ENCODE measurements around the gene GRAMD4.
"Not testable (repeated sequence)": the region's sequence is repeated elsewhere in the genome, so short reads cannot be mapped to it uniquely, and the experiment has no call there.

The GRAMD4 gene

GRCh38 chr22:46640293-46641055 is 20.3 kb downstream of the GRAMD4 start:
- no peak for DNase-seq

DNA sequence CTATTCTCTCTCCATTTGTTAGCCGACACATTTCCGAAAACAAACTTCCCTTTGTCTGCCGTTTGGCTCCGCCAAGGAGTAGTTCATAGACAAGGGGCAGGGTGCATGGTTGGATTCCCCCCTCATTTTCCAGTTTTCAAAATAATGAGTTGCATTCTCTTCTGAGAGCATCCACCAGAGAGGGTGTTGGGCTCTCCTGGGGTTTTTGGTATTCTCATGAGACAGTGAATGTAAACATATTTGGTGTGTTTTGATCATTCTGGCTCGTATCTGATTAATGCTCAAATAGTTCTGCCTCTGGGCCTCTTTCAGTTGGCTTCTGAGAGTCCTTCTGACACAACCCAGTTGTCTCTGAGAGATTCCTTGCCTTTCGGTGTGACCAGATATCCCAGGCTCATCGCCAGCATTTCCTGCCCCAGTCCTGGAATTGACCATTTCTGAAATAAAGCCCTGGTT is 21.7 kb downstream of the GRAMD4 start:
- no peak for DNase-seq

- DNase-seq: not testable (repeated sequence)
Observed at GRCh38 chr22:46642840-46643480, 22.8 kb downstream of the GRAMD4 start.

- DNase-seq: no peak
Observed at GRCh38 chr22:46646531-46647215, 26.5 kb downstream of the GRAMD4 start.

DNA sequence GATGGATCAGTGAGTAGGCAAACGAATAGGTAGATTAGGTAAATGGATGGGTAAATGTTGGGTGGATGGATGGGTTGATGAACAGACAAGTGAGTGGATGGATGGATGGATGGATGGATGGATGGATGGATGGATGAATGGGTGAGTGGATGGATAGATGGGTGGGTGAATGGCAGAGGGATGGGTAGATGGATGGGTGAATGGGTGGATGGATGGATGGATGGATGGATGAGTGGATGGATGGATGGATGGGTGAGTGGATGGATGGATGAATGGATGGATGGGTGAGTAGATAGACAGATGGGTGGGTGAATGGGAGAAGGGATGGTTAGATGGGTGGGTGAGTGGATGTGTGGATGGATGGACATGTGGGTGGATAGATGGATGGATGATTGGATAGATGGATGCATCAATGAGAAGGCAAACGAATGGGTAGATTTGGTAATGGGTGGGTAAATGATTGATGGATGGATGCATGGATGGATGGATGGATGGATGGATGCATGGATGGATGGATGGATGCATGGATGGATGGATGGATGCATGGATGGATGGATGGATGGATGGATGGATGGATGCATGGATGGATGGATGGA is 28.1 kb downstream of the GRAMD4 start:
- not testable (repeated sequence) for DNase-seq

GRCh38 chr22:46649141-46650077 is 29.2 kb downstream of the GRAMD4 start:
- no peak for DNase-seq

DNA sequence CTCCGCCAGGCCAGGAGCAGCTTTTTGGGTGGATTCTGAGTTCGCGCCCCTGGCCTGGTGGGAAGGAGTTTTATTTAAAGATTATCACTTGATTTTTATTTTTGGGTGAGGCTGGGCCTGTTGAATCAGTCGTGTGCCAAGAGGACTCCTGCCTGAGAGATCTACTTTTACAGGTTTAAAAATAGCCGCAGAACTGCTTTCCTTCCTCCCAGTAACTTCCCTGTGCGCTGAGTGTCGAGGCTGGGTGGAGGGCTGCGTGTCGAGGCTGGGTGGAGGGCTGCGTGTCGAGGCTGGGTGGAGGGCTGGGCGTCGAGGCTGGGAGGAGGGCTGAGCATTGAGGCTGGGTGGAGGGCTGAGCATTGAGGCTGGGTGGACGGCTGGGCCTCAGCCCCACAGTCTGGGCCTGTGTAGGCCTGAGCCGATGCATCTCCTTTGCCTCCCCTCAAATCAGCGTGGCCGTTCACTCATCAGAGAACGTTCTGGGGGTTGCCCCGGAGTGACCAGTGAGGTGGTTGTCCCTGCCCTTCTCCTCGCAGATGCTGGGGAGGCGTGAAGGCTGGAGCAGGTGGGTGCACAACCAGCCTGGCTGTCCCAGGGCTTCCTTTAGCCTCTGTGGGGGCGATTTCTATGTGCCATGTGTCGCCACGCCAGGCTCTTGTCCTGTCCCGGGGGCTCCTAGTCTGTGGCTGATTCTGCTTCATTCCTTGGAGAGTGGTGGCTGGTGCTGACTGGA is 30.1 kb downstream of the GRAMD4 start:
- no peak for DNase-seq

- DNase-seq: no peak
Observed at GRCh38 chr22:46651316-46651715, 31.1 kb downstream of the GRAMD4 start.

DNA sequence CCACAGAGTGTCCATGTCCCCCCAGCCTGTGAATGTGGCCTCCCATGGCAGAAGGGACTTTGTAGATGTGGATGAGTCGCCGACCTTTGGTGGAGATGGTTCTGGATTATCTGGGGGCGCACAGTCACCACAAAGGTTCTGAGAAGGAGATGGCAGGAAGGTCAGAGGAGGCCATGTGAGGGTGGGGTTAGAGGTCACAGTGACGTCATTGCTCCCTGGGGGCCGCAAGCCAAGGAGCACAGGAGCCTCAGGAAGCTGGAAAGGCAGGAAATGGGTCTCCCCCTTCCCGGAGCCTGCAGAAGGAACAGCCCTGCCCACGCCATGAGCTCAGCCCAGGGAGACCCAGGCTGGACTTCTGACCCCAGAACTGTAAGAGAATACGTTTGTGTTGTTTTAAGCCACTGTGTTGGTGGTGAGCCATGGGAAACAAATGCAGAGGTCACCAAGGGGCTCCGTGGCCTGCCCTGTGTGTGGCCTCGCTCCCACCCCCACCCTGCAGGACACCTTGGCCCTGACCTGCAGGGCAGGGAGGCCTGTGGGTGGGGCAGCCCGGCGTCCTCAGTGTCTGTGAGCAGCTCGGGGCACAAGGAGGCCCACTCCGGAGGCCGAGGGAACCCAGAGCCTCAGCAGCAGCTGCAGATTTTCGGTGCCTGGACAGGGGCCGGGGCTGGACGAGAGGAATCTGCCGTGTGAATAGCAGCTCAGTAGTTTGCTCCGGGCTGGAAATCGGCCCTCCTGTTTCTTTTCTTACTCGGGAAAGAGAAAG is 32.1 kb downstream of the GRAMD4 start:
- no peak for DNase-seq

GRCh38 chr22:46652847-46653331 is 32.7 kb downstream of the GRAMD4 start:
- DNase-seq: no peak

- DNase-seq: no peak
Observed at GRCh38 chr22:46653596-46653995, 33.4 kb downstream of the GRAMD4 start.

DNA sequence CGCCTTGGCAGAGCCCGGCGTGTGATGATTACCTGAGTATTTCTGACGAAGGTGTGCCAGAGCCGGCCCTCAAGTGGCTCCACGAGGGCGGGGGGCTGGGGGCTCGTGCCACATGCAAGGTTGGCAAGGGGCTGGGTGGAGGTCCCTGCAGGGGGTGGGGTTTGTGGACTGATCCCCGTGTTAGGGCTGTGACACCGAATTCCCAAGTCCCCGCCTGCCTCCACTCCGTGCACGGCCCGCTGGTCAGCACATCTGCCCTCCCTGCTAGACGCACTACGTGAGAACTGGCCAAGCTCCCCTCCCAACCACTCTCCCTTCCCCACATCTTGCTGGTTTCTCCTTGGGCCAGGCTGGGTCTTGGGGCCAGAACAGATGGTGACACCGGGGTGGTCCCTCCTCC is 34.2 kb downstream of the GRAMD4 start:
- no peak for DNase-seq

DNA sequence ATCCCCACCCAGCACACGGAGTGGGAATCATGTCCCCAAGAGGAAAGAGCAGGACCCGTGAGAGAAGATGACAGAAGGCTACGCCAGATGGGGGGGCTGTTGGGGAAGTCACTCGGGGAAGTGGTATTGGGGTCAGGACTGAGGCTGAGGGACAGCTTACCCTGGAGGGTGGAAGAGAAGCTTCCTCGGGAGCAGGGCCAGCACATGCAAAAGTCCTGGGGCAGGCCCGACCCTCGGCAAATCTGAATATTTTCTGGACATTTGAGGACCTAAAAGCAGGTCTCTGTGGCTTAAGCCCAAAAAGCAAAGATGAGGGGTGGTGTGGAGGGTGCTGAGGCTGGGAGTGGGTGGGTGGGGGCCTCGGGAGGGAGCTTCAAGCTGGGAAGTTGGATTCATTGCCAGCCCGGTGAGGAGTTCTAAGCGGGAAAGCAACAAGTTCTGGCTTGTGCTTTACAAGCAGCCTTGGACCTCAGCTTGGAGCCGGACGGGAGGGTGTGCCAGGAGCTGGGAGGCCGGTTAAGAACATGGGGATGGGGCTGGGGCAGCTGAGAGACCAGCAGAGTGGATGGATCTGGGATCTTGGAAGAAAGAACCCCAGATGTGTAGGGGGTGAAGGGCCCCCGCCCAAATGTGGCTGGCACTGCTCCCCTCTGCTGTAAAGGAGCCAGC is 34.9 kb downstream of the GRAMD4 start:
- no peak for DNase-seq

DNA sequence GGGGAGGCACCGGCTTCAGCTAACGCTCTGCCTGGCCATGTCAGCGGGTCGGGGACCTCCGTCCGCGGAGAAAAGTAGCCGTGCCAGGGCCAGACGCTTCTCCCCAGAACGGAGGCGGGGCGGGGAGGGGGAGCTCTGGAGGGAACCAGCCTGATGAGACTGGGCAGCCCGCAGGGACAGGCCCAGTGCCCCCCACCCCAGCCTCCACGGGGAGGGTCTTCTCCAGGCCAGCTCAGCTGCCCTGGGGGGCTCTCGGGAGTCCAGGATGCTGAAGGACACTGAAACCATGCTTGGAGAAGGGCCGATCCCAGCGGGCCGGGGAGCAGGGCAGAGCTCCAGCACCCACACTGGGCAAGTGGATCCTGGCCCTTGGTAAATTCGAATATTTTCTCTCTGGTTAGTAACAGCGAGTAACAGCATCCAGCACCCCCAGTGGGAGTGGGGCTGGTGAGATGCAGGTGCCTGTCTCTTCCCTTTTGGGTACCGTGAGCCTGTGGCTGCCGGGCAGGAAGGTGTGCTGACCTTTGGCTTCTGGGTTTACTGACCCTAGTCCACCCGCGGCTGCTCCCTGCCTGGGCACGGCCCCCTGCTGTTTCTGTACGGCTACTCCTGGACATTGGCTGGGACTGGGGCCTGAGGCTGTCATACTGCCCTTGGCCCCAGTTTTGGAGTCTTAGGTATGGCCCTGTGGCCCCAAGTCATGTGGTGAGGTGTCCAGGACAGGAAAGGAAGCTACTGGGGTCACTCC is 35.8 kb downstream of the GRAMD4 start:
- no peak for DNase-seq

DNA sequence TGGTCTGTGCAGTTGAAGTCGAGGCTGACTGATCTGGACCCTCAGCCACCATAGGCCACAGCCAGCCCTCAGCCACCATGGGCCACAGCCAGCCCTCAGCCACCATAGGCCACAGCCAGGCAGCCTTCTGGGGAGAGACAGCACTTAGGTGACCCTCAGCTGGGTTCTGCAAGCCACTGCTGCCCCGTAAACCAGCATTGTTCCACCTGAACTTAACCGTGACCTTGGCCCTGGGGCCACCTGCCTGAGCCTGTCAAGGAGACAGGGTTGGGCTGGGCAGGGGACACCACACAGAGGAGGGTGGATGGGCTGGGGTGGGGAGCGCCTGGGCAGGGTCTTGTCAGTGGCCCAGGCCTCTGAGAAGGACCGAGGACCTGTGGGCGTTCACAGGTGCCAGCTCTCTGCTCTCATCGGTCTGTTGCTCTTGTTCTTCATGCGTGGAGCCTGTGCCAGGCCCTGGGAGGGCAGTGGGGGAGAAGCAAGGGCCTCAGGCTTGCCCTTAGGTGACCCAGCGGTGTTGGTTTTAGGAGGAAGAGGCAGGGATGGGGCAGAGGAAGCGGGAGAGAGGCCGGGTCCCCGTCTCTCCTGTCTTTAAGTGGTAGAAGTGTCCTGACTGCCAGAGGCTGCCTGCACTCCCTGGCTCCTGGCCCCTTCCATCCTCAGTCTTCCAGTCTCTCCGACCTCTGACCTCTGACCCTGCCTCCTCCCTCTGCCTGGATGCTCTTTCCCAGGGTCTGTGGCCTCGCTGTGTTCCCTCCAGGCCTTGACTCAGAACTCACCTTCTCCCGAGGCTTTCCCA is 36.9 kb downstream of the GRAMD4 start:
- DNase-seq: no peak

GRCh38 chr22:46657655-46657953 is 37.4 kb downstream of the GRAMD4 start:
- DNase-seq: no peak

DNA sequence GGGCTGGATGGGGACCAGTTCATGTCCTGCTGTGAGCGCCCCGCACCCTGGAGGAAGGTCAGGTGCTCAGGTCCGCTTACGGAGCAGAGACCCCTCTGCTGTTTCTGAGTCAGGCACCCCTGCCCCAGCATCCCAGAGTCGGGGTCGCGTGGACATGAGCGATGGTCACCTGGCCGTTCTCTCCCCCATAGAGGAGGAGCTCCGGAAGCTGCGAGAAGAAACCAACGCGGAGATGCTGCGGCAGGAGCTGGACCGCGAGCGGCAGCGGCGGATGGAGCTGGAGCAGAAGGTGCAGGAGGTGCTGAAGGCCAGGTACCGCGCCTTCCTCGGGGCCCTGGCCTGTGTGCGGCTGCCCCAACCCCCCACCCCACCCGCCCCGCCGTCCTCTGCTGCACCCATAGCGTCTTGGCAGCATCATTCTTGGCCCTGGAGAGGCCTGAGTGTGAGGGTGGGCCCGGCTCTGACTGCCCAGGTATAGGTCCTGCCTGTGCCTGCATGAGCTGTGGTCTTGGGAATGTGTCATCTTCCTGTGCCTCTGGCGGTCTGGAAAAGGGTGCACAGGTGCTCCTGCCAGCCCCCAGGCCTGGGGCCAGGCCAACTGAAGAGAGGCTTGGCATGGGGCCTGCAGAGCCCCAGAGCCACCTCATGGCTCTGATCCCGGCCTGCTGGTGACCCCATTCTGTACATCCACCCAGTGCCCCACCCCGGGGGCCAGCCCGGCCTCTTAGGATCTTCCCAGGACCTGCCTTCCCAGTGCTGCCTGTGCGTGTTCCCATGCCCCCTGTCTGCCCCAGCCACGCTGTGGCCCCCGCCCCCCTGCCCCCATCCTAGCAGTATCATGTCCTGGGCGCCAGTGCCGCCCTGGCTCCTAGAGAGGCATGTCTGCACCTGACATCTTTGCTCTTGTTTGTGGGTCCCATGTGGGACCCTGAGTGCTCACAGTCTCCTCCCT is 38.1 kb downstream of the GRAMD4 start:
- DNase-seq: no peak
